GM21381 (cell line): Measurements from ENCODE around the gene TMEM191B.
"Not testable (repeated sequence)": the region's sequence is repeated elsewhere in the genome, so short reads cannot be mapped to it uniquely, and the experiment has no call there.

Source experiments
- ATAC-seq: cut with Tn5 transposase; IDR thresholded peaks from one replicate; pipeline ENCODE4 v1.9.1; 2021; ENCODE audit warnings: mild to moderate bottlenecking, moderate library complexity; ENCODE audit not compliant: unreplicated experiment

Gene TMEM191B

GRCh38 chr22:18554280-18555256 is 27.0 kb downstream of the TMEM191B start:
- not testable (repeated sequence) for ATAC-seq

GRCh38 chr22:18558516-18558915 is 30.9 kb downstream of the TMEM191B start:
- not testable (repeated sequence) for ATAC-seq

DNA sequence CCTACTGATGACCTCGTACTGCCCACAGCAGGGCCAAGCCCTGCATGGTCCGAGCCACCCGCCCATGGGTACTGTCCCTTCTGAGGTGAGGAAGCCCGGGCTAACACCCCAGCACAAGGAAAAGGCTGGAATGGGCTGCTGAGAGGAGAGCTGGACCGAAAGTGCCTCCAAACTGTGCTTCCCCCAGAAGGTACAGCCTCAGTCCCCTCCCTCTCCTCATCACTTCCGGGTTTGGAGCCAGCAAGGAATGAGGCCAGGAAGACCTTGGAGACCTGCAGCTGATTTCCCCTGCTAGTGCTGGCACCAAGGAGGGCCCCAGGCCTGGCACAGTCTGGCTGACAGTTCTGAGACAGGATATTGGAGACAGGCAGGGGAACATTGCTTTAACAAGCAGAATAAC is 31.3 kb downstream of the TMEM191B start:
- ATAC-seq: not testable (repeated sequence)

- ATAC-seq: not testable (repeated sequence)
These were observed 32.7 kb downstream of the TMEM191B start for GRCh38 chr22:18560099-18560974.

DNA sequence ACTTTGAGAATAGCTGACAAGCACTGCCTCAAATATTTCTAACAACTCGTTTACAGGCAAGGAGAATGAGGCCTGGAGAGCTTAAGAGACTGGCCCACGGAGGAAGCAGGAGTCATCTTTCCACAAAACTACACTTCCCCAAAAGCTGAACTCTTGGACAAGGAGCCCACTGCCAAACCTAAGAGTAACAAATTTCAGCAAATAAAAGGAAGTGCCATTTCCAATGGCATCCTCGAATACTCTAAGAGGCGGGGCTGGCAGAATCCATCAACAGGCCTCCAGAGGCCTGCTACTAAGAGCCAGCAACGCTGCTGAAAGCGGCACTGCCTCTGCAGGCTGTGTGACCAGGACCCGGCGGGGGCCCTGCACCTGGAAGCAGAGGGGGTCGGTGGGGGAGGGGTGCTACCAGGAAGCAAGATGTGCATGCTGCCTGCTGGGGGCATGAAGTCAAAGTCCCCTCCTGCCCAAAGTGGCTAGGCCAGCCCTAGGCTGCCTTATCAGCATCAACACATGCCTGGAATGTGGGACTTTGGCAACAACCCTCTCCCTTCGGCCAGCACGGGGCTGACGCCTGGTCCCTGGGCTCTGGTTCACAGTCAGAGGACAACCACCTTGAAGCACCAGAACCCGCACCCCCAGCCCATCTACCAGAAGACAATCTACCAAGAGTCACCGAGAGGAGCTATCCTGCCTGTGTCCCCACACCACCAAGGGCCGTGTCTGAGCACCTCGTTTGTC is 43.1 kb downstream of the TMEM191B start:
- not testable (repeated sequence) for ATAC-seq

DNA sequence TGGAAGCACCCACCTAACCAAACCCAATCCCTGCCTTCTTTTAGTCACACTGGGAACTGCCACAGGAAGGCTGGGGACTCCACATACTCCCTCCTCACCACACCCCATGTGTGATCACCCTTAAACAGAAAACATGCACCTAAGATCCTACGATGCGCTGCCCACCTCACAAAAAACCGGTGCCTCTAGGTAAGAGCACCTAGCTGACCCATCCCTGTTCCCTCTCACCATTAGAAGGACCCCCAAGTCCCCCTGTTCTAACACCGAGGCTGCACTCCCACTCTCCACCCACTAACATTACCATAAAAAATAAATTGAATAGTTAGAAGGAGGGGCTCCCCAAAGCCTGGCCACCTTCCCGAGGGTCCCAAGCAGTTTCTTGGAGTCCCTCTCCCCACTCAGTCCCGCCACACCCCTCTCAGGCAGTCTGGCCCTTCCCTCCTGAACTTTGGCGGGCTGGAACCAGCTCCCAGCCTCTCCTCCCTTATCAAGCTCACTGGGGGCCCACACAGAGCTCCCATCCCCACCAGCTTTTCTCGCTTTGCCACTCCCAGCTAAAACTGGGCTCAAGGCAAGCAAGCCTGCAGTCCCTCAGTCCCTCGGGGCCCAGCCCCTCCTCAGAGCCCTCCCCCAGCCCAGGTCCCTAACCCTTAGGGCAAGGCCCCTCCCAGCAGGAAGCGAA is 46.0 kb downstream of the TMEM191B start:
- not testable (repeated sequence) for ATAC-seq

- ATAC-seq: not testable (repeated sequence)
These were observed 47.0 kb downstream of the TMEM191B start for GRCh38 chr22:18574555-18574954.

GRCh38 chr22:18575686-18576085 is 48.1 kb downstream of the TMEM191B start:
- ATAC-seq: not testable (repeated sequence)

GRCh38 chr22:18577090-18577818 is 49.7 kb downstream of the TMEM191B start:
- peak; percentile 37 for ATAC-seq

GRCh38 chr22:18577847-18578246 is 50.2 kb downstream of the TMEM191B start:
- peak; percentile 82 for ATAC-seq
